ENCODE results near the gene CYP4F11.
"Not testable (repeated sequence)": the region's sequence is repeated elsewhere in the genome, so short reads cannot be mapped to it uniquely, and the experiment has no call there.

CYP4F11 gene

GRCh38 chr19:15935167-15935702, 906 bp upstream of the CYP4F11 start:
- TF ChIP-seq, protein P1, sequence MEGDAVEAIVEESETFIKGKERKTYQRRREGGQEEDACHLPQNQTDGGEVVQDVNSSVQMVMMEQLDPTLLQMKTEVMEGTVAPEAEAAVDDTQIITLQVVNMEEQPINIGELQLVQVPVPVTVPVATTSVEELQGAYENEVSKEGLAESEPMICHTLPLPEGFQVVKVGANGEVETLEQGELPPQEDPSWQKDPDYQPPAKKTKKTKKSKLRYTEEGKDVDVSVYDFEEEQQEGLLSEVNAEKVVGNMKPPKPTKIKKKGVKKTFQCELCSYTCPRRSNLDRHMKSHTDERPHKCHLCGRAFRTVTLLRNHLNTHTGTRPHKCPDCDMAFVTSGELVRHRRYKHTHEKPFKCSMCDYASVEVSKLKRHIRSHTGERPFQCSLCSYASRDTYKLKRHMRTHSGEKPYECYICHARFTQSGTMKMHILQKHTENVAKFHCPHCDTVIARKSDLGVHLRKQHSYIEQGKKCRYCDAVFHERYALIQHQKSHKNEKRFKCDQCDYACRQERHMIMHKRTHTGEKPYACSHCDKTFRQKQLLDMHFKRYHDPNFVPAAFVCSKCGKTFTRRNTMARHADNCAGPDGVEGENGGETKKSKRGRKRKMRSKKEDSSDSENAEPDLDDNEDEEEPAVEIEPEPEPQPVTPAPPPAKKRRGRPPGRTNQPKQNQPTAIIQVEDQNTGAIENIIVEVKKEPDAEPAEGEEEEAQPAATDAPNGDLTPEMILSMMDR (IDR thresholded peaks at IDR 0.05) = no peak
- DNase-seq = no peak

DNA sequence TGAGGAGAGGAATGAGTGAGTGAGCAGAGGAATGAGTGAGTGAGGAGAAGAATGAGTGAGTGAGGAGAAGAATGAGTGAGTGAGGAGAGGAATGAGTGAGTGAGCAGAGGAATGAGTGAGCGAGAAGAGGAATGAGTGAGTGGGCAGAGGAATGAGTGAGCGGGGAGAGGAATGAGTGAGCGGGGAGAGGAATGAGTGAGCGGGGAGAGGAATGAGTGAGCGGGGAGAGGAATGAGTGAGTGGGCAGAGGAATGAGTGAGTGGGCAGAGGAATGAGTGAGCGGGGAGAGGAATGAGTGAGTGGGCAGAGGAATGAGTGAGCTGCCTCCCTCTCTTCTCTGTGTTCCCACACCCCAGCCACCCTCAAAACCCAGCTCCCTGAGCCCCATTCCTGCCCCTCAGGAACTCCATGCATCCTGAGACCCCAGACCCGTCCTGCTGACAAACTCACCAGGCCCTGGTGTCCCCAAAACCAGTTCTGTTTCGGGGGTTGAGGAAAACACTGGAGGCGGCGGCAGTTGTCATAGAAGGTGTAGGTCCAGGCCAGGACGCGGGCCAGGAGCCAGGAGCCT, 483 bp downstream of the CYP4F11 start:
- H3K27me3 ChIP-seq; DNase-seq; intact Hi-C loops (cut with DNase I; ENCODE audit: low total_unique reads); H3K9me3 ChIP-seq; H3K36me3 ChIP-seq: not testable (repeated sequence)
- peaks cover 0 to 27% (median 16%) of the 10 kb centered on the region in 4 donors for H3K4me1 ChIP-seq
- peak overlapping the region; percentile 28 to 45 for H3K4me3 ChIP-seq
- H3K27ac ChIP-seq = peak overlapping the region; percentile 73 to 87

More at GRCh38 chr19:15935167-15935702, 906 bp upstream of the CYP4F11 start:
- Histone ChIP-seq H3K27me3 (peaks cover 0 to 5% of the 10 kb centered on the region in 2 donors), H3K4me1 (peaks cover 0 to 27% (median 16%) of the 10 kb centered on the region in 4 donors), H3K36me3 (no peaks in the 10 kb centered on the region), H3K4me3 (no peak overlapping the region), H3K27ac (peak overlapping the region; percentile 73 to 87), H3K9me3 (peaks cover 0 to 8% (median 6%) of the 10 kb centered on the region in 3 donors)
- intact Hi-C loops (cut with DNase I; ENCODE audit: low total_unique reads) = no loop called here

DNA sequence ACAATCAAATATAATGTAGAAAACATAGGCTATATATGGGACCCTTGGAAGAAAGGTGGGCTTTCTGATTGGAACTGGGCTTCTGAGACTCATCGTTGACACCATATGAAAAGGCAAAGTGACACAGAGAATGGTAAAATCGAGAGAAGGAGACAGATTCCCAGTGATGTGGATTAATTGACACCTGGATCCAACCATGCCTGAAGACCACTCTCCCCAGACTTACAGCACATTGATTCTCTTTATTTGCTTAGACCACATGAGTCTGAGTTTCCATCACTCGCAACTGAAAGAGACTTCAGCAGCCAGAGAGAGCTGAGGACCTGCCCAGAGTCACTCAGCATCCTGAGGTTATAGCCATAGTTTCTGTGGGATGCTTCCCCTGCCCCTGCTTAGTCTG, 6.0 kb downstream of the CYP4F11 start:
- no peak for DNase-seq
- intact Hi-C loops (cut with DNase I; ENCODE audit: low total_unique reads) = no loop called here
- no peaks in the 10 kb centered on the region for H3K36me3 ChIP-seq
- no peak overlapping the region for H3K27ac ChIP-seq
- H3K4me1 ChIP-seq = peaks cover 0 to 8% (median 0%) of the 10 kb centered on the region in 4 donors
- H3K27me3 ChIP-seq = no peaks in the 10 kb centered on the region
- TF ChIP-seq, protein P1 (IDR thresholded peaks at IDR 0.05) = no peak
- H3K9me3 ChIP-seq = no peaks in the 10 kb centered on the region
- no peak overlapping the region for H3K4me3 ChIP-seq

- H3K27ac ChIP-seq = no peak overlapping the region
- H3K9me3 ChIP-seq = no peaks in the 10 kb centered on the region
- H3K4me1 ChIP-seq = peaks cover 0 to 8% (median 0%) of the 10 kb centered on the region in 4 donors
- no peak for DNase-seq
- intact Hi-C loops (cut with DNase I; ENCODE audit: low total_unique reads) = no loop called here
- H3K4me3 ChIP-seq = no peak overlapping the region
- no peaks in the 10 kb centered on the region for H3K27me3 ChIP-seq
- no peaks in the 10 kb centered on the region for H3K36me3 ChIP-seq
- TF ChIP-seq, protein P1 (IDR thresholded peaks at IDR 0.05) = no peak
Observed at GRCh38 chr19:15926484-15926883, 7.8 kb downstream of the CYP4F11 start.

GRCh38 chr19:15923702-15924101, 10.6 kb downstream of the CYP4F11 start:
- no peaks in the 10 kb centered on the region for H3K9me3 ChIP-seq
- H3K27ac ChIP-seq = no peak overlapping the region
- intact Hi-C loops (cut with DNase I; ENCODE audit: low total_unique reads) = no loop called here
- TF ChIP-seq, protein P1 (IDR thresholded peaks at IDR 0.05) = no peak
- DNase-seq = no peak
- H3K4me3 ChIP-seq = no peak overlapping the region
- H3K36me3 ChIP-seq = no peaks in the 10 kb centered on the region
- H3K27me3 ChIP-seq = no peaks in the 10 kb centered on the region
- no peaks in the 10 kb centered on the region for H3K4me1 ChIP-seq

DNA sequence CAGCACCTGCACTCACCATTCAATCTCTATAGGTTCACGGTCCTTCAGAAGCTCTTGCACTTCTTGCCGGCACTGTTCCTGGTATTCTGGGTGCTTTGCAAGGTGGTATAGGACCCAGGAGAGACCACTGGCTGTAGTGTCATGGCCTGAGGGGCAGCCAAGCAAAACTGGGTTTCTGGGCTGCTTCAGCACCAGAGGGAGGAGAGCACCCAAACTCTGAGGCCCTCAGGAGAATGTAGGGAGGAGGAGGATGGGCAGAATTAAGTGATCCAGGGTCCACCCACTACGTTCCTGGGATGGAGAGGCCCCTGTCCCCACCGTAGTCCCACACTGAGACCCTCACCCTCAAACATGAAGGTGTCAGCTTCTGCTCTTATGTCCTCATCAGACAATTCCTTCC, 12.3 kb downstream of the CYP4F11 start:
- no peak for DNase-seq
- H3K4me1 ChIP-seq = no peaks in the 10 kb centered on the region
- H3K9me3 ChIP-seq = no peaks in the 10 kb centered on the region
- no peaks in the 10 kb centered on the region for H3K27me3 ChIP-seq
- no peak overlapping the region for H3K27ac ChIP-seq
- no peak overlapping the region for H3K4me3 ChIP-seq
- no peaks in the 10 kb centered on the region for H3K36me3 ChIP-seq
- TF ChIP-seq, protein P1 (IDR thresholded peaks at IDR 0.05) = no peak
- intact Hi-C loops (cut with DNase I; ENCODE audit: low total_unique reads) = no loop called here
